GM21576 (cell line): Measurements from ENCODE around the gene PLCB4.
"Not testable (repeated sequence)": the region's sequence is repeated elsewhere in the genome, so short reads cannot be mapped to it uniquely, and the experiment has no call there.

Source experiments
- ATAC-seq: cut with Tn5 transposase; IDR thresholded peaks from one replicate; pipeline ENCODE4 v1.9.1; 2021; ENCODE audit warnings: mild to moderate bottlenecking, moderate library complexity; ENCODE audit not compliant: unreplicated experiment

PLCB4 gene

DNA sequence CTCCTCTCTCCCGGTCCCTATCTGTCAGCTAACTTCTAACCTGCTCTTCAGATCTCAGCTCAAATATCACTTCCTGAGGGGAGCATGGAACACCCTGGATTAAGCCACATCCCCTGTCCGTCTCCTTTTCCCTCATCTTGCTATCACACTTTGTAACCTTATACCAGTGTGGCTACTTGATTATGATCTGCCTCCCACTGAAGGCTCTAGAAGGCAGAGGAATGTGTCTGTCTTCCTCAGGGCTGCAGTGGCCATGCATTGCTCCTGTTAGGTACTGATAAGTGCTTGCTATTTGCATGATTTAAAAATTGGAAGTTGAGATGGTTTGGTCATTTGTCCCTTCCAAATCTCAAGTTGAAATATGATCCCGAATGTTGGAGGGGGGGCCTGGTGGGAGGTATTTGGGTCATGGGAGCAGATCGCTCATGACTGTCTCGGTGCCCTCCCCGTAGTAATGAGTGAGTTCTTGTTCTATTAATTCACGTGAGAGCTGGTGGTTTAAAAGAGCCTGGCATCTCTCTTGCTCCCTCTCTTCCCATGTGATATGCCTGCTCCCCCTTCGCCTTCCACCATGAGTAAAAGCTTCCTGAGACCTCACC, 71.4 kb downstream of the PLCB4 start:
- ATAC-seq = no peak

DNA sequence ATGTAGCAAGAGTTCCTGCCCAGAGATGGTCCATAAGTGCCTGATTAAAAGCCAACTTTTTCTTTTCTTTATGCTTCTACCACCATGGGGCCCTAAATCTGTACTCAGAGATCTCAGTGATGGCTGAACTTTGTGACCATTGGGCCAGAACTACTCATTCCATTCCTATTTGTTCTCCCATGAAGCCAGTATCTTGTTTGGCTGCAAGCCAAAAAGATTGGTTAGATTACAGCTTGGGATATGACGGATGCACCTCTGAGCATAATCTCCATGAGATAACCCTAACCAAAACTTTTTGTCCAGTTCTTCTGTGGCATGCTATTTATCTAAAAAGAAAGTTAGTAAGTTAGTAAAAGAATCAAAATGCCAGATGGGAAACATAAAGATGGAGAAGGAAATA, 72.2 kb downstream of the PLCB4 start:
- no peak for ATAC-seq

DNA sequence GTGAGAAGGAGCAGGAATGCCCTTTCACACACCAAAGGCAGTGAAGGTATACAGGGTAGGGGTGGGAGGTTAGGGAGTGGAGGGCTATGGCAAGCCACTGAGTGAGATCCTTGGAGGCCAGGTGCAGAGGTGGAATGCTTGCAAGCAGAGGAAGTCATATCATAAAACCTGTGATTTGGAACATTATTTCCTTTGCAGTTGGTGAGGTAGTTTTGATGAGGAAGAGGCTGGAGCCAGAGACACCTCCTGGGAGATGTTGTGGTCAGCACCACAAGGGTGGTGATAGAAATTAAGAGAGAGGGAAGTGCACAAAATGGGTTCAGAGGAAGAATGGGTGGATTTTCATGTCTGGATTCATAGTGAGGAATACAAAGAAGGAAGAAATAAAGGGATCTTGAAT, 73.0 kb downstream of the PLCB4 start:
- no peak for ATAC-seq

DNA sequence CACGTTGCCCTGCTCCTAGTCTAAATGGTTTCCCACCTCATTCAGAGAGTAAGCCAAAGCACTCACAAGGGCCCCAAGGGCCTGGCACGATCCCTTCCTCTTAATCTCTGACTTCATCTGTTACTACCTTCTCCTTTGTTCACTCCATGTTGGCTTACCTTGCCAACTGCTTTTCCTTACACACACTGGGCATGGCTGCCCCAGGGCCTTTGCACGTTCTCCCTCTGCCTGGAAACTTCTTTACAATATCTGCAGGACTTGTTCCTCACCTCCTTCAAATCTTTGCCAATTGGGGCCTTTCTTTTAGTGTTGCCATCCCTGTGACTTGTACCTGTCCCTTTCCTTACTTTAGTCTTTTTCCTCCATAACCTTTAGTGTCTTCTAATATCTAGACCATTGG, 73.9 kb downstream of the PLCB4 start:
- ATAC-seq = no peak

DNA sequence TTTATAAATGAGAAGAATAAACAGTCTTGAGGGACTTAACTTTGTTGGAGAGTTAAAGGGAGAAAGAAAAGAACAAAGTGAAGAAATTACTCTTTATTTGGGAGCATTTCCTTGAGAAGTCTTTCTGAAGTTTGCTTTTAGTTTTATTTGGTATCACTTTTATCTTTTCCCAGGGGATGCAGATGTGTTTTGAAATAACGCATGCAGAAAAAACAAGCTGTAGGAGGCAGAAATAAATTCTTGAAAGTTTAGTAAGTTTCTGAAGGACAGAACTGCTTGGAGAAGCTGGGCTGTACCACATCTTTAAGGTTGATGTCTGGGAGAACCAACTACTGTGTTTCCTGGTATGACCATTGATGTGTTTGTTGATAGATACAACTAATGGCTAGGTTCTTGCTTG, 75.0 kb downstream of the PLCB4 start:
- ATAC-seq = no peak

DNA sequence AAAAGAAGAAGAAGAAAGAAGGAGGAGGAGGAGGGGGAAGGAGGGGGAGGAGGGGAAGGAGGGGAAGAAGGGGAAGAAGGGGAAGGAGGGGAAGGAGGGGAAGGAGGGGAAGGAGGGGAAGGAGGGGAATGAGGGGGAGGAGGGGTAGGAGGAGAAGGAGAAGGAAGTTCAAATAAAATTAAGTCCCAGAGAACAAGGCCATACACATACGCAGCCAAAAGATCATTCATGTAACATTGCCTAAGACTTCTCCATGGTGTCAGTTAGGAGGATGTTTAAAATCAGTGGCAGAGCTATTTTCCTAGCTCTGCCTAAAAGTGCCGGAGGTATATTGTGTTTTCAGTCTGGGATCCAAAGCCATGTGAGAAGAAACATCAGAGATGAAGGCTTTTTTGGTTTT, 75.8 kb downstream of the PLCB4 start:
- ATAC-seq = no peak

DNA sequence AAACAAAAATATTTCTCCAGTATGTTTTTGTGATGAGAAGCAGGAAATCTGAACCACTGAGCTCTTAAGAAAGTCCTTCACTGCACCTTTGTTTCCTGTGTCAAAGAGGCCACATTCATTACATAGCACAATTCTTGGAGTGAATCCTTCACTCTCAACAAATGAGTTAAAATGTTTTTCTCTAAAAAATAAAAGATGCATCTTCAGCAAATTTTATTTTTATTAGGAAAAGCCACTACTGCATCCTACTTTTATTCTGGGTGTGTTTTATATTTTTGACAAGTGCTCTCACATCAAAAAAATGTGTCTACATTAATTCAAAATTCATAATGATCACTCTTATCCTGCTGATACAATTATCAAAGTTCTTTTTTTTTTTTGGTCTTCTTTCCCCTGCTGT, 76.3 kb downstream of the PLCB4 start:
- ATAC-seq = no peak

DNA sequence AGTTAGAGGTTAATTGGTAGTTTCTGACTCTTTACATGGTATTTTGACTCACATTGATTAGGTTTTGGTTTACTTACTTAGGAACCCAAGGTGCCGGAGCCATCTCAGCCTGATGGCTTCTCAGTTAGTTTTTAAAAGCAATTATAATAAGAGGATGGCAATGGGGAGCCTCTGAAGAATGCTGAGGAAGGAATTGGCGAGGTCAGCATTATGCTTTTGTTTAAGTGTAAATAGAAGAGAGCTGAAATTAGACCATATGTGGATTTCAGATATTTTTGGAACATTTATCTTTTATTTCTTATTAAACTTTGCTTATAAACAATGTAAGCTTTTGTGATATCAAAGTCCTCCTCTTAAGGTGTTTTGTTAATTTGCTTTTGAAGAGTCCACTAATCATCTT, 77.8 kb downstream of the PLCB4 start:
- no peak for ATAC-seq

DNA sequence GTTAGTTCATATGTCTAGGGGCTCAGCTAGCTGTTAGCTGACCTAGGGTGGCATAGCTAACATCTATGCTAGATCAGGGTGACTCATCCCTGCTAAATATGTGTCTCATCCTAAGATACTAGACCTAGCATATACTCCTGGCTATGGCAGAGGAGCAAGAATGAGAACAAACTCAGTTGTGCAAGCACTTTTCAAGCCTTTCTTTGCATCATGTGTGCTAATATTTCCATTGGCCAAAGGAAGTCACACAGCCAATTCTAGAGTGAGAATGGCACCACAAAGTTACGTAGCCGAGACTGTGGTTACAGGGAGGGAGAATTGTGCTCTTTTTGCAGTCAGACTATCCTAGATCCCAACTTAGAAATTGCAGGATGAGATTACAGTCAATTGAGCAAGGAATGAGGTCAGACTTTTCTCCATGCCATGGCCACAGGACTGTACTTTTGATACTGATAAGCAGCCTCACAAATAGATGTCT, 78.7 kb downstream of the PLCB4 start:
- no peak for ATAC-seq

DNA sequence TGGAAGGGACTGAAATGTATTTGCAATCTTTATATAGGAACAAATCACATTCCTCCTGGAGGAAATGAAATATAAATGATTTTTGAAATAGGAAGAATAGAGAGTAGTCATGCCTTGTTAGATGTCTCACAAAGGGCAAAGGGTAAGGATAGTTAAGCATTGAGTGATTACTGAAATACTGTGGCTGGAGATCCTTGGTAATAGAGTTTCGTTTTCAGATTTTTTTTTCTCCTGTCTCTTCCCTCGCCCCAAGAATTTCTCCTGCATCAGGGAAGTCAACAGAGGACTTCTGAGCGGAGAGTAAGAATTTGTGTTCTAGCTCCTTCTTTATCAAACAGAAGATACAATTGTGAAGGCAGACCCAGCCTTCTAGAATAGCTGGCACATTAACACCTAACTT, 79.4 kb downstream of the PLCB4 start:
- no peak for ATAC-seq

DNA sequence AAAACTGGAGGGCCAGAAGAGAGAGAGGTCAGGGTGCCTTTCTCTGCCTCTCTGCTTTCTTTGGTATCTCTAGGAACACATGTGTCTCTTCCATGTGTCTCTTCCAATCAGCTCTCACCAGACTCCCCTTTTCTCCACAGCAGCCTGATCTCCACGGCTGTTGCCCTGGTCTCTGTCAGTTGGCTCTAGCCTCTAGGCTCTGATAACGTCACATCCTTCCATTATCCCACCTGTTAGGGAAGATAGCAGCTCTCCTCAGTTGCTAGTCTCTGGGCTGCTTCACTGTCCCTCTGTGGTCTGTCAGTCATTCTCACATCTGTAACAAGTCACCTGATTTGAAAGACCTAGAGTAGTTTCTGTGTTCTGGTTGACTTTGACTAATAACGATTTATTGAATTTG, 80.2 kb downstream of the PLCB4 start:
- ATAC-seq = no peak

DNA sequence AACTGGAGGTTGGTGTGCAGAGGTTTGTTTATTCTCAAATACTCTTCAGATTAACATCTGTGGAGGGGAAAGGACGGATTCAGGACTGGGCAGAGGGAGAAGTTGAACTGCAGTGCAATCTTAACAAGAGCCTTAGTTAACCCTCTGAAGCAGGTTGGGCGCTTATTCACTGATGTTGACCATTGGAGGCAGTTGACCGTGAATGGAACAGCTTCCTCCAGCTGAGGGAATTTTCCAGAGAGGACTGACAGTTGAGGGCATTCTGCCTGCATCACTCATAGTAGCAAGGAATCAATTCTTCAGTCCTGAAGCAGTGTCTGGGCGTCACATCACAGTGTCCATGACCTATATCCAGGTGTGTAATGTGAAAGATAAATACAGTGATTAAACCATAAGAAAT, 80.9 kb downstream of the PLCB4 start:
- no peak for ATAC-seq

DNA sequence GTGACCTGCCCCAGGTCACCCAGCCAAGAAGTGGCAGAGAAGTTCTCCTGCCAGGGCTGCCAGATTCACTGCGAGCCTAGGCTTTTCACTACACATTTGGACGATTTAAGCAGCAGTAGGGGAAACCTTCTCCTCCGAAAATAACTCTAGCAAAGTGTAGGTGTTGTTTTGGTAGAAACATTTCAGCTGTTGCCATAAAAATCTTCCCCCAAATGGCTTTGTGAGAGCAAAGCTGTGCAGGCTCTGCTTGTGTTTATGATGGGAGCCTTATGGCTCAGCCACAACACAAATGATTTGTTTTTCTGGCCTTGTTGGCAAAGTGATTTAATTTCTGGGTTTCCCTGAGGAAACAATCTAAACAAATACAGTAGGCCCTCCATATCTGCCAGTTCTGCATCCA, 81.8 kb downstream of the PLCB4 start:
- no peak for ATAC-seq

DNA sequence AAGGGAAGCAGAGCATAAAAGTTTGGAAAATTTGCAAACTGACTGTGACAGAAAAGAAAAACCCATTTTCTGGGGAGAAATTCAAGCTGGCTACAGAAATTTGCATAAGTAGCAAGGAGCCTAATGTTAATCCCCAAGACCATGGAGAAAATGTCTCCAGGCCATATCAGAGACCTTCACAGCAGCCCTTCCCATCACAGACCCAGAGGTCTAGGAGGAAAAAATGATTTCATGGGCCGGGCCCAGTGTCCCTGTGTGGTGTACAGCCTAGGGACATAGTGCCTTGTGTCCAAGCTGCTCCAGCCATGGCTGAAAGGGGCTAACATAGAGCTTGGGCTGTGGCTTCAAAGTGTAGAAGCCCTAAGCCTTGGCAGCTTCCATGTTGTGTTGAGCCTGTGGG, 83.3 kb downstream of the PLCB4 start:
- ATAC-seq = not testable (repeated sequence)

DNA sequence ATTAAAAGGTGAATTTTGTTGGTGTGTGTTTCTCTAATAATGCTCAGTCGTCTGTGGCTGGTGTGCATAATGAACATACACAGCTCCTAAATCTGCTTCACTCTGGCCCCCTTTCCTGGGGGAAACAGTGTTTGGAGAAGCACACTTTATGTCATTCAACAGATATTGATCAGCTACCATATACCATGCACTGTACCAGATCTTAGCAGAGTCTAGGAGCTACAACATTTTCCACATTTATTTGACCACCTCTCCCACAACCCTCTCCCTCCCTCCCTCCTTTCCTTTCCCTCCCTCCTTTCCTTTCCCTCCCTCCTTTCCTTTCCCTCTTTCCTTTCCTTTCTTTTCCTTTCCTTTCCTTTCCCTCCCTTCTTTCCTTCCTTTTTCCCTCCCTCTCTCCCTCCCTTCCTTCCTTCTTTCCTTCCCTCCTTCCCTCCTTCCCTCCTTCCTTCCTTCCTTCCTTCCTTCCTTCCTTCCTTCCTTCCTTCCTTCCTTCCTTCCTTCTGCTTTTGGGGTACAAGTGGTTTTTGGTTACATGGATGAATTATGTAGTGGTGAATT, 85.7 kb downstream of the PLCB4 start:
- ATAC-seq = no peak

DNA sequence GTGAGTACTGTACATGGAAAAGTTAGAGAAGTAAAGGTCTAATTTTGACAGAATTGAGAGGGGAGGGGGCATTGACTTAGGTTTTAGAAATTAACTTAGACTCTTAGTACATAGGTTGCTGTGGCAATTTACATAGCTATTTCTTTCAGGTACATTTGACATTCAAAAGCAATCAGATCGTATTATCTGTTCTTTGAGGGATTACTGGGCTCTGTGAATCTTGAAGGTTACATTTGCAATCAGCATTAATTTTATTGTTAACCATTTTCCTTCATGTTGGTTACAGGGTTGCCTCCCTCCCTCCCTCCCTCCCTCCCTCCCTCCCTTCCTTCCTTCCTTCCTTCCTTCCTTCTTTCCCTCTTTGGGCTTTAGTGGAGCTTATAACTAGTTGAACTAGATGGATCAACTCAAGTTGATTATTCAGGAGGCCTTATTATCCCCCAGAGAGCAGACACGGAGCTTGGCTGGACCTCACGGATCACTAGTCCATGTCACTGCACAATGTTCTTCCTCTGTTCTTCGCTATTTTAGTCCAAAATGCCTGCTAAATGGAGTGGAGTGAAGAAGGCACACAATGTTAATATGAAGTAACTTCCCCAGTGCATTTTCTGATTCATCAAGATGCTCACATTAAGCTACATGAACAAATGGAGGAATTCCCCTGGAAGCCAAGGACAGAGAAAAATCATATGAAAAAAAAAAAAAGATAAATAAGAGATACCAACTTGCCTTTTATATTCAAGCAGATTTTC, 87.8 kb downstream of the PLCB4 start:
- ATAC-seq = no peak

DNA sequence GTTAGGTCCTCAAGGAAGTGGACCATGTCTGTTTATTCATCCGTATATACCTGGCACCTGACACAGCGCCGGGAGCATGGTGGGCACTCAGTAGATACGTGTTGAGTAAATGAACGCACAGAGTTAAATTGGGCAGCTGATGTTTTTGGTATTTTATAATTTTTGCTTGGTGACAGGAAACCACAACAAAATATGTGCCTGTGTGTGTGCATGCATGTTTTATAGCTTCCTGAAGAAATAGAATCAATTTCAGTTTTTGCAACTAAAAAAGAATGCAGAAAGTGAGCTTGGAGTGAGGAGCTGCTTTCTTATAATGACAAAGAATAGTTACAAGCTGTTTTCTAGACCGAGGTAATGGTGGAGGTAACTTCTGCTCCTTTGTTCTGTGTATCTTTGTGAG, 91.4 kb downstream of the PLCB4 start:
- ATAC-seq = no peak

DNA sequence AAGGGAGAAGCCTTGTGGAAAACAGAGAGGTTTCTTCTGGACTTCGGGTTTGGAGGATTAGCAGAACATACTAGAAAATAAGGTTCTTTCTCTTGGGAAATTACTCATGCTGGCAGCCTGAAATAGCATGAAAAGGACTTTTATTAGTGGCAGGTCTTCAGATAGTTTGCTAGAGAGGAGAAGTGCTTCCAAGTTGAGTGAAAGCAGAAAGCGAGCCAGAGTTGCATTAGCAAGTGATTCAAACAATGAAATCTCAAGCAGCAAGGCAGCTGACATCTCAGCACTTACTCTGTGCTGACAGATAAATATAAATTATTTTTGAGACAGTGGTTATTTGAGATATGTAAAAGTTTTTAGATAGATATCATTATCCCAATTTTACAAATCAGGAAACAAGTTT, 91.9 kb downstream of the PLCB4 start:
- ATAC-seq = no peak

DNA sequence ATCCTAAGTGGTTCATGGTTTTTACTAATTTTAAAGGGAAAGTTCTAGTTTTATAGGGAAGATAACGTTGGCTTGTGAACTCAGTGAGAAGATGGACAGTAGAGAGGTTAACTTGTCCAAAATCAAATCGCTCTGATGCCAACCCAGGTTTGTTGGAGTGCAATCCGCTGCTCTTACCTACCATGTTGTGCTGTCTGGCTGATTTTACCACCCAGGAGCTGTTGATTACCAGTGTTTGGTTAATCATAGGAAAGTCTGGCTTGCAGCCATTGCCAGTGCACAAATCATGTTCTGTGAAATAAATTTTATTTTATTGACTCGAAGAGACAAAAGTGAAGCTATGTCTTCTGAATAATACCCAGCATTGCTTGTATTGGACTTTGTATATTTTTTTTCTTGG, 92.4 kb downstream of the PLCB4 start:
- ATAC-seq = no peak

DNA sequence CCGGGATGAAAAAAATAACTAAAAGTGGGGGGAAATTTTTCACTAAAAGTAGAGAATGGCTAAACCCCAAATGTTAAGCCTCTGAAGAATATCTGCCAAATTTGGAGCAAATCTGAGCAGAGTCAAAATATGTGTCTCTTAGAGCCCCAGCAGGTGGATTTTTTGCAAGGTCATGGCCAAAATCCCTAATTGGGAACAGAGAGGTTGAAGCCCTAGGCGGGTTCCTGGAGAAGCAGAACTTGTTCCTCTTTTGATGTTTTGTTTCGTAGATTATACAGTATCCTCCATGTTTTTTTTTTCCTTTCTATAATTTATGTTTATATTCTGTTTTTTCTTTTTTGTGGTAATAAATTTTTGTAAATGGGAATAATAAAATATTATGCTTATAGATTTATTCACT, 94.4 kb downstream of the PLCB4 start:
- no peak for ATAC-seq

DNA sequence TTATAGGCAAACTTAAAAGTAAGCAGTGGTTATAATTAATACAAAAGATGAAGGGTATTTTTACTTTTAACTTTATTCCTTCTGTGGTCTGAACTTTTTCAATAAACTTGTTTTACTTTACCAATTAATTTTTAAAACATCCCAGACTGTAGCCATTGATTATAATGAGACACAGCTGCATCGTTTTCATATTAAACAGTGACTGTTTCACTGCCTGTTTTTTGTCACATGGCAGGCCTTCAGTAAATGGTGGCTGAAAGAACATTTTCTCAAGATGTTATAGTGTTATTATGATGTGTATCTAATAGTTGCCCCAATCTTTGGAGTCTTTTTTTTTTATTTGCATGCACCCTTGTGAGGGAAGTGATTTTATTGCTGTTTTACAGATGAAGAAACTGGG, 95.1 kb downstream of the PLCB4 start:
- no peak for ATAC-seq

DNA sequence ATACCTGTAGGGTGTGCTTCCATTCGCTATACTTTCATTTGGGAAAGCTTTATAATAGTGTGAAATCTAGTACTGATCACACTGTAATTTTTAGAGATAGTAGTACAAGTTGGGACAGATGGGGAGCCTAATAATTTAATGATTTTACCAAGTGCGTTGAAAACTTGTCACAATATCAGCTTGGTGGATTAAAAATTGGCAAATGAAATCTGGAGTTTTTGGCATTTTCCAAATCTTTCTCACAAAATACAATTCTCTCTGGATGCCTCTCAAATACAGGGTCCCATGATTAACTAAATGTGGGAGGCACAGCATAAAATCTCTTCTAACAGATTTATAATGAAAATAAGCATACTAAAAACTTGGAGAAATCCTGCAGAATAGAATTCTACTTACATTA, 96.4 kb downstream of the PLCB4 start:
- ATAC-seq = no peak
